Osteocyte (in vitro differentiated cells): Measurements from ENCODE around the gene CDH12. TPM values are rescaled to one million over a fixed set of nuclear protein-coding genes. Genes with fewer than 3 reads are reported as not detected.

Source experiments
- DNase-seq: peaks from one replicate; pipeline ENCODE4 v3.0.0; 2021; ENCODE audit warnings: mixed read lengths; ENCODE audit not compliant: unreplicated experiment; ENCODE audit errors: extremely low spot score
- H3K27ac Mint-ChIP-seq: one replicate; pipeline ENCODE4 v1.8.0; 2021; ENCODE audit warnings: mild to moderate bottlenecking, mixed read lengths; ENCODE audit not compliant: unreplicated experiment
- H3K27me3 Mint-ChIP-seq: one replicate; pipeline ENCODE4 v1.8.0; 2021; ENCODE audit warnings: mixed read lengths; ENCODE audit not compliant: unreplicated experiment
- H3K36me3 Mint-ChIP-seq: one replicate; pipeline ENCODE4 v1.8.0; 2021; ENCODE audit warnings: mixed read lengths; ENCODE audit not compliant: unreplicated experiment
- H3K4me1 Mint-ChIP-seq: one replicate; pipeline ENCODE4 v1.8.0; 2021; ENCODE audit warnings: mixed read lengths; ENCODE audit not compliant: unreplicated experiment
- H3K4me3 Mint-ChIP-seq: one replicate; pipeline ENCODE4 v1.8.0; 2021; ENCODE audit warnings: mild to moderate bottlenecking, moderate library complexity, mixed read lengths; ENCODE audit not compliant: unreplicated experiment
- H3K9me3 Mint-ChIP-seq: one replicate; pipeline ENCODE4 v1.8.0; 2021; ENCODE audit warnings: mixed read lengths; ENCODE audit not compliant: unreplicated experiment
- CTCF ChIP-seq: fragments of 200-600 bp; sonication (generic); IDR thresholded peaks from 2 replicates; pipeline ENCODE4 v1.5.0; 2021; ENCODE audit warnings: antibody characterized with exemption, mild to moderate bottlenecking, moderate library complexity
- total RNA-seq: library from RNA; stranded (reverse); gene quantifications from 2 replicates; pipeline ENCODE4 v1.2.1, GENCODE V29; 2021

CDH12 gene
- total RNA-seq, 1 donor from 2014 or later, result not detected

- H3K4me3 Mint-ChIP-seq, result no peak overlapping the region
- no peaks in the 10 kb centered on the region for H3K9me3 Mint-ChIP-seq
- no peaks in the 10 kb centered on the region for H3K4me1 Mint-ChIP-seq
Observed at GRCh38 chr5:21723500-21723899, 1129.6 kb downstream of the CDH12 start.

GRCh38 chr5:21711866-21712758 lies 1141.0 kb downstream of the CDH12 start:
- H3K4me3 Mint-ChIP-seq, result no peak overlapping the region
- no peak for DNase-seq
- H3K36me3 Mint-ChIP-seq, result no peaks in the 10 kb centered on the region
- H3K9me3 Mint-ChIP-seq, result no peaks in the 10 kb centered on the region
- no peaks in the 10 kb centered on the region for H3K27me3 Mint-ChIP-seq
- H3K27ac Mint-ChIP-seq, result no peak overlapping the region
- no peak for TF ChIP-seq CTCF
- H3K4me1 Mint-ChIP-seq, result no peaks in the 10 kb centered on the region

More at GRCh38 chr5:21723500-21723899, 1129.6 kb downstream of the CDH12 start:
- no peak for TF ChIP-seq CTCF
- no peak for DNase-seq
- Mint-ChIP-seq H3K36me3 (no peaks in the 10 kb centered on the region), H3K27ac (no peak overlapping the region), H3K27me3 (peaks cover 4% of the 10 kb centered on the region)

- Mint-ChIP-seq H3K27ac (no peak overlapping the region), H3K4me3 (no peak overlapping the region), H3K36me3 (no peaks in the 10 kb centered on the region), H3K9me3 (no peaks in the 10 kb centered on the region), H3K27me3 (no peaks in the 10 kb centered on the region), H3K4me1 (no peaks in the 10 kb centered on the region)
- no peak for DNase-seq
- TF ChIP-seq CTCF, result no peak
Observed at GRCh38 chr5:21709770-21710169, 1143.4 kb downstream of the CDH12 start.

GRCh38 chr5:21704974-21705668 lies 1148.0 kb downstream of the CDH12 start:
- DNase-seq, result no peak
- no peaks in the 10 kb centered on the region for H3K36me3 Mint-ChIP-seq
- H3K27me3 Mint-ChIP-seq, result peaks cover 6% of the 10 kb centered on the region
- H3K4me1 Mint-ChIP-seq, result no peaks in the 10 kb centered on the region
- no peak overlapping the region for H3K27ac Mint-ChIP-seq
- H3K9me3 Mint-ChIP-seq, result no peaks in the 10 kb centered on the region
- TF ChIP-seq CTCF, result no peak
- no peak overlapping the region for H3K4me3 Mint-ChIP-seq

- DNase-seq, result no peak
- no peak overlapping the region for H3K4me3 Mint-ChIP-seq
- no peak overlapping the region for H3K27ac Mint-ChIP-seq
- H3K4me1 Mint-ChIP-seq, result no peaks in the 10 kb centered on the region
- H3K36me3 Mint-ChIP-seq, result no peaks in the 10 kb centered on the region
- H3K27me3 Mint-ChIP-seq, result peaks cover 8% of the 10 kb centered on the region
- no peak for TF ChIP-seq CTCF
- no peaks in the 10 kb centered on the region for H3K9me3 Mint-ChIP-seq
Observed at GRCh38 chr5:21701317-21701716, 1151.8 kb downstream of the CDH12 start.
